NB4 (cell line): ENCODE results near the gene CNGA1.

Experiments
- DNase-seq: peaks from one replicate; pipeline ENCODE4 v3.0.0; 2010; ENCODE audit warnings: low read depth
- H3K4me3 ChIP-seq: one replicate; pipeline ENCODE4 v1.5.1; 2011; ENCODE audit warnings: mild to moderate bottlenecking, low read depth, low read length, moderate library complexity
- MYC ChIP-seq: IDR thresholded peaks from 2 replicates; pipeline ENCODE4 v1.6.1; 2011; ENCODE audit warnings: low read depth, low read length
- POLR2A ChIP-seq: IDR thresholded peaks from 2 replicates; pipeline ENCODE4 v1.6.1; 2011; ENCODE audit warnings: mild to moderate bottlenecking; ENCODE audit not compliant: insufficient read length; ENCODE audit errors: extremely low read depth
- TF ChIP-seq, protein P1 (sequence below): IDR thresholded peaks from 2 replicates; pipeline ENCODE4 v1.6.1; 2011; ENCODE audit warnings: low read depth, low read length
- TF ChIP-seq, protein P2 (sequence below): IDR thresholded peaks from one replicate; pipeline ENCODE4 v1.5.1; 2012; ENCODE audit warnings: low read depth, low read length

CNGA1 gene

DNA sequence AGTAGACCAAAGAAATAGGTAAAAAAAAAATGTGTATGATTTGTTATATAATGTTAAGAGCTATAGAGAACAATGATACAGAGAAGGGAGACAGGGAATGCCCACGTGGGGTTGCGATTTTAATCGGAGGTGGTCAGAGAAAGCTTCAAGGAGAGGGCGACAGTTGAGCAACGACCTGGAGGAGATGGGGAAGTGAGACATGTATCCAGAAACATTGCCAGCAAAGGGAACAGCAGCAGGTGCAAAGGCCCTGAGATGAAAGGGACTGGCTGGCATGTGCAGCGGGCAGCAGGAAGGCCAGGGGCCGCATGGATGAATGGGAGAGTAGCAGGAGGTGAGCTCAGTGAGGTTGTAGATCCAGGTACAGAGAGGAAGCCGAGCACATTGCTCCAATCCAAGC, 33.0 kb upstream of the CNGA1 start:
- H3K4me3 ChIP-seq = no peak overlapping the region
- TF ChIP-seq, protein P1, sequence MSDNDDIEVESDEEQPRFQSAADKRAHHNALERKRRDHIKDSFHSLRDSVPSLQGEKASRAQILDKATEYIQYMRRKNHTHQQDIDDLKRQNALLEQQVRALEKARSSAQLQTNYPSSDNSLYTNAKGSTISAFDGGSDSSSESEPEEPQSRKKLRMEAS = no peak
- no peak for TF ChIP-seq MYC
- TF ChIP-seq, protein P2, sequence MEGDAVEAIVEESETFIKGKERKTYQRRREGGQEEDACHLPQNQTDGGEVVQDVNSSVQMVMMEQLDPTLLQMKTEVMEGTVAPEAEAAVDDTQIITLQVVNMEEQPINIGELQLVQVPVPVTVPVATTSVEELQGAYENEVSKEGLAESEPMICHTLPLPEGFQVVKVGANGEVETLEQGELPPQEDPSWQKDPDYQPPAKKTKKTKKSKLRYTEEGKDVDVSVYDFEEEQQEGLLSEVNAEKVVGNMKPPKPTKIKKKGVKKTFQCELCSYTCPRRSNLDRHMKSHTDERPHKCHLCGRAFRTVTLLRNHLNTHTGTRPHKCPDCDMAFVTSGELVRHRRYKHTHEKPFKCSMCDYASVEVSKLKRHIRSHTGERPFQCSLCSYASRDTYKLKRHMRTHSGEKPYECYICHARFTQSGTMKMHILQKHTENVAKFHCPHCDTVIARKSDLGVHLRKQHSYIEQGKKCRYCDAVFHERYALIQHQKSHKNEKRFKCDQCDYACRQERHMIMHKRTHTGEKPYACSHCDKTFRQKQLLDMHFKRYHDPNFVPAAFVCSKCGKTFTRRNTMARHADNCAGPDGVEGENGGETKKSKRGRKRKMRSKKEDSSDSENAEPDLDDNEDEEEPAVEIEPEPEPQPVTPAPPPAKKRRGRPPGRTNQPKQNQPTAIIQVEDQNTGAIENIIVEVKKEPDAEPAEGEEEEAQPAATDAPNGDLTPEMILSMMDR = no peak
- no peak for TF ChIP-seq POLR2A
- no peak for DNase-seq

DNA sequence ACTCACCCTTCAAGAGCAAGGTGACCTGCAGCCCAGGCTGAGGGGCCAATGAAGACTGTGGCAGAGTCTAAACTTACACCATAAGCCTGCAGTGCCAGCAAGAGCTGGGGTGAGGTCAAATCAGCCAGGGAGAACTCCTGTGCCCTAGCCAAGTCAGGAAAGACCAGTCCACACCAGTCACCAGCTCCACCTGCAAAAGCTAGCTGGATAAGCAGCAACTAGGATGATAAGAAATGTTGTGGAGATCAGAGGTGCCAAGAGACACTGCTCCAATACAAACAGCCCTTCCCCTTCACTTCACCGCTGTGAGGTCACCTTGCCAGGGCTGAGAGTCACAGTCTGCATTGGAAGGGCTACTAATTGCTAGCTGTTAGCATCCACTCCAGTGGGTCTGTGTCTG, 31.4 kb upstream of the CNGA1 start:
- H3K4me3 ChIP-seq = no peak overlapping the region
- DNase-seq = no peak
- TF ChIP-seq, protein P1 = no peak
- TF ChIP-seq, protein P2 = no peak
- TF ChIP-seq POLR2A (no peak), MYC (no peak)

GRCh38 chr4:48047421-48047844, 31.0 kb upstream of the CNGA1 start:
- TF ChIP-seq, protein P2 = no peak
- TF ChIP-seq, protein P1 = no peak
- no peak for TF ChIP-seq MYC
- TF ChIP-seq POLR2A = no peak
- H3K4me3 ChIP-seq = no peak overlapping the region
- DNase-seq = peak; percentile 83

- H3K4me3 ChIP-seq = no peak overlapping the region
- peak; percentile 39 for DNase-seq
- TF ChIP-seq, protein P1 = no peak
- TF ChIP-seq, protein P2 = no peak
- no peak for TF ChIP-seq POLR2A
- no peak for TF ChIP-seq MYC
Observed at GRCh38 chr4:48046059-48046458, 29.6 kb upstream of the CNGA1 start.

- no peak overlapping the region for H3K4me3 ChIP-seq
- TF ChIP-seq MYC (no peak), POLR2A (no peak)
- TF ChIP-seq, protein P1 = no peak
- TF ChIP-seq, protein P2 = no peak
- DNase-seq = no peak
Observed at GRCh38 chr4:48044298-48044697, 27.8 kb upstream of the CNGA1 start.
